SJSA1 (cell line): ENCODE data around the gene NRG2. TPM values are rescaled to one million over a fixed set of nuclear protein-coding genes. Genes with fewer than 3 reads are reported as not detected.

ENCODE experiments used
- DNase-seq, 2 experiments: peaks; one replicate each; pipeline ENCODE4 v3.0.0-alpha.2; 2015 to 2020; ENCODE audit warnings: low spot score in 2 of 2, low read depth in 1 of 2
- H3K27ac ChIP-seq: fragments of 250-450 bp; sonication (Bioruptor Pico); 2 replicates; pipeline ENCODE4 v1.5.1; 2020; ENCODE audit warnings: mild to moderate bottlenecking, moderate library complexity
- H3K27me3 ChIP-seq: fragments of 250-450 bp; sonication (Bioruptor Pico); replicated peaks from 2 replicates; pipeline ENCODE4 v1.5.1; 2020; ENCODE audit warnings: mild to moderate bottlenecking, moderate library complexity
- H3K36me3 ChIP-seq: fragments of 250-450 bp; sonication (Bioruptor Pico); 2 replicates; pipeline ENCODE4 v1.5.1; 2020; ENCODE audit warnings: mild to moderate bottlenecking
- H3K4me1 ChIP-seq: fragments of 250-450 bp; sonication (Bioruptor Pico); replicated peaks from 2 replicates; pipeline ENCODE4 v1.6.1; 2021; ENCODE audit warnings: mild to moderate bottlenecking
- H3K4me3 ChIP-seq: fragments of 250-450 bp; sonication (Bioruptor Pico); 2 replicates; pipeline ENCODE4 v1.5.1; 2020; ENCODE audit warnings: mild to moderate bottlenecking
- H3K9me3 ChIP-seq: fragments of 250-450 bp; sonication (Bioruptor Pico); replicated peaks from 2 replicates; pipeline ENCODE4 v1.5.1; 2020; ENCODE audit warnings: mild to moderate bottlenecking
- total RNA-seq: library from RNA; depleted of rRNA; stranded (reverse); fragments of >200 nt; shearing (Covaris generic); gene quantifications from 2 replicates; pipeline ENCODE4 v1.2.3, GENCODE V29; 2014

NRG2 gene
- total RNA-seq, 1 experiment from 2014 or later, result not detected

- Histone ChIP-seq H3K4me1 (no peaks in the 10 kb centered on the region), H3K9me3 (no peaks in the 10 kb centered on the region), H3K27me3 (peaks cover 16% of the 10 kb centered on the region), H3K36me3 (no peaks in the 10 kb centered on the region), H3K27ac (no peak overlapping the region), H3K4me3 (no peak overlapping the region)
- peak in 1 of 2 experiments; percentile 22 for DNase-seq
These were observed 91.1 kb downstream of the NRG2 start for GRCh38 chr5:139951983-139952382.

DNA sequence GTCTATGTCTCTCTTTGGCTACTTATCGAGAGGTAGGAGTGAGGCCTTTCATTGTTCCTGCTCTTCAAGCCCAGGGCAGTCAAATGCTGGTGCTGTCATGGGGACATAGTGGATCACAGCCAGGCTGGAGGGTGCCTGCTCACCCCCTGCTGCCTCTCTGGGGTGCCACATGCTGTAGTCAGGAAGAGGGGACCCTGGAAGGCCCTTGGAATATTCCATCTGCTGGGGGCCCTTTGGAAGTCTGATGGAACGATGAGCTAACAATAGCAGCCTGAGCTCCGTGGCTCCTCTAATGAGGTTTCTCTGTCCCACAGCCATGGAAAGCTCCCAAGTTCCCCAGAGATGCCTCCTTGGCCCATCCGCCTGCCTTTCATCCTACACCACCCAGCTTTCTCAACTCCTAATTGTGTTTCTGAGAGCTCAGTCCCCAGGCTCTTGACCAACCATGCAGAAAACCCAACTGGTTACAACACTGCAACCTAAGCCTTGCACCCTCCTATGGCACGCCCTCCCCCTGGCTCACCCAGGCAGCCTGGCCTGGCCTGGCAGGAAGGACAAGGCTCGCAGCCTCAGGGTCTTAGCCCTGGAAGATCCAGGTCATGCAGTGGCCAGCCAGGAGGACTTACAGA is 91.7 kb downstream of the NRG2 start:
- Histone ChIP-seq H3K4me1 (no peaks in the 10 kb centered on the region), H3K27me3 (peaks cover 16% of the 10 kb centered on the region), H3K9me3 (no peaks in the 10 kb centered on the region), H3K27ac (no peak overlapping the region), H3K4me3 (no peak overlapping the region), H3K36me3 (no peaks in the 10 kb centered on the region)
- peak in 1 of 2 experiments; percentile 42 for DNase-seq

DNA sequence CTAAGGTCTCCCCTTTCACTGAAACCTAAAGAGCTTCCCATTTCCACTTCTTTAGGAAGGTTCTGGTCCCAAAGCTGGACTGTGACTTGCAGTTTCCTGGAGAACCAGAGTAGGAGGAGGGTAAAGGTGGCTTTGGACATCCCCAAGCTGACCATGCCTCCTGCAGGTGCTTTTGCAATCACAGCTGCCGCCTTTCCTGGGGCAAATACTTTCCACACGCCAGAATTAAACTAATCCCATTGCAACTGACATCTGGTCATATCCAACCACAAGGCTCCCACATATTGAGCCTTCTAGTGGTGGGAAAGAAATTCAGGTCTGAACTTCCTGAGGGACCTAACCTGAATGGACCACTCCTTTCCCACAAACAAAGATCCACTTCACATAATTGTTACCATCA is 92.7 kb downstream of the NRG2 start:
- no peak overlapping the region for H3K4me3 ChIP-seq
- no peak for DNase-seq
- H3K9me3 ChIP-seq, result no peaks in the 10 kb centered on the region
- H3K4me1 ChIP-seq, result no peaks in the 10 kb centered on the region
- no peaks in the 10 kb centered on the region for H3K36me3 ChIP-seq
- peaks cover 22% of the 10 kb centered on the region for H3K27me3 ChIP-seq
- H3K27ac ChIP-seq, result no peak overlapping the region

- H3K9me3 ChIP-seq, result no peaks in the 10 kb centered on the region
- no peak overlapping the region for H3K27ac ChIP-seq
- H3K27me3 ChIP-seq, result peaks cover 24% of the 10 kb centered on the region
- no peaks in the 10 kb centered on the region for H3K4me1 ChIP-seq
- DNase-seq, result peak in 1 of 2 experiments; percentile 29
- H3K4me3 ChIP-seq, result no peak overlapping the region
- H3K36me3 ChIP-seq, result no peaks in the 10 kb centered on the region
These were observed 93.4 kb downstream of the NRG2 start for GRCh38 chr5:139949710-139950109.

DNA sequence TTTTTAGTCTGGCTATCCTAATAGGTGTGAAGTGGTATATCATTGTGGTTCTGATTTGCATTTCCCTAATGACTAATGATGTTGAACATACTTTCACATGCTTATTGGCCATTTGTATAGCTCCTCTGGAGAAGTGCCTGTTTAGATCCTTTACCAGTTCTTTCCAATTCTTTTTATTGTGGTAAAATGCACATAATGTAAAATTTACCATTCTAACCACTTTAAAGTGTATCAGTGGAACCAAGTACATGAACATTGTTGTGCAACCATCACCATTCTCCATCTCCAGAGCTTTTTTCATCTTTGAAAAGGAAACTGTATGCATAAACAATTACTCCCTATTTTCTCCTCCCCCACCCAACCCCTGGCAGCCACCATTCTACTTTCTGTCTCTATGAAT is 95.4 kb downstream of the NRG2 start:
- Histone ChIP-seq H3K4me1 (no peaks in the 10 kb centered on the region), H3K27me3 (peaks cover 21% of the 10 kb centered on the region; the same call in 1 of the 2 replicates), H3K27ac (no peak overlapping the region), H3K36me3 (no peaks in the 10 kb centered on the region), H3K9me3 (peaks cover 1% of the 10 kb centered on the region; the same call in 1 of the 2 replicates), H3K4me3 (no peak overlapping the region)
- no peak for DNase-seq

GRCh38 chr5:139946440-139946839 is 96.7 kb downstream of the NRG2 start:
- Histone ChIP-seq H3K4me1 (no peaks in the 10 kb centered on the region), H3K36me3 (no peaks in the 10 kb centered on the region), H3K27ac (no peak overlapping the region), H3K4me3 (no peak overlapping the region), H3K9me3 (peaks cover 3% of the 10 kb centered on the region; the same call in 1 of the 2 replicates), H3K27me3 (peaks cover 21% of the 10 kb centered on the region; the same call in 1 of the 2 replicates)
- no peak for DNase-seq

DNA sequence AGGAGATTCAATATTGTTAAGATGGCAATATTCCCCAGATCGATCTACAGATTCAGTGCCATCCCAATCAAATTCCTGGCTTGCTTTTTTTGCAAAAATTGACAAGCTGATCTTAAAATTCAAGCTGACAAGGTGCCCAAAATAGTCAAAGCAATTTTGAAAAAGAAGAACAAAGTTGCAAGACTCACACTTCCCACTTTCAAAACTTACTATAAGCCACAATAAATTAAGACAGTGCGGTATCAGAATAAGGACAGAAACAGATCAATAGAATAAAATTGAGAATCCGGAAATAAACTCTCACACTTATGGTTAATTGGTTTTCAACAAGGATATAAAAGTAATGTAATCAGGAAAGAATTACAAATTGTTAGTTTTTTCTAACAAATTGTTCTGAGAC is 97.1 kb downstream of the NRG2 start:
- H3K36me3 ChIP-seq, result no peaks in the 10 kb centered on the region
- no peak overlapping the region for H3K27ac ChIP-seq
- DNase-seq, result no peak
- no peaks in the 10 kb centered on the region for H3K4me1 ChIP-seq
- no peak overlapping the region for H3K4me3 ChIP-seq
- peaks cover 3% of the 10 kb centered on the region; the same call in 1 of the 2 replicates for H3K9me3 ChIP-seq
- peaks cover 21% of the 10 kb centered on the region; the same call in 1 of the 2 replicates for H3K27me3 ChIP-seq

- H3K36me3 ChIP-seq, result no peaks in the 10 kb centered on the region
- no peak overlapping the region for H3K27ac ChIP-seq
- no peak for DNase-seq
- no peaks in the 10 kb centered on the region for H3K4me1 ChIP-seq
- H3K4me3 ChIP-seq, result no peak overlapping the region
- peaks cover 15% of the 10 kb centered on the region; the same call in 1 of the 2 replicates for H3K27me3 ChIP-seq
- H3K9me3 ChIP-seq, result peaks cover 3% of the 10 kb centered on the region; the same call in 1 of the 2 replicates
These were observed 100.9 kb downstream of the NRG2 start for GRCh38 chr5:139942243-139942642.

DNA sequence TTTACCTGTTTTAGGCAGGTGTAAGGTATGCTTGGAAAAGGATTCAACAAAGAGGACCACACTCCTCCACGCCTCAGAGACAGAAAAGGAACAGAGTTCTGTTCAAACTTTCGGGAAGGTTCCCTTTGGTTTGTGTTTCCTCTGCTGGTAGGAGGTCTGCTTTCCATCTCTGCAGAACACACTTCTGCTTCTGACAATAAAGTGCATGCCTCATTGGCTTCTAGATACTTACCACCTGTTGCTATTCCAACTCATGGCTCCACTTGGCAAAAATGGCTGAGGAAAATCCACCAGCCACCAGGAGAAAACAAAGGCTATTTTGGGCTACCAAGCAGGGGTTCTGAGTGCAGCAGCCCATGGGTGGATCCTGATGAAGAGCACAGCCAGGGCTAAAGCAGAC is 112.7 kb downstream of the NRG2 start:
- H3K27ac ChIP-seq, result no peak overlapping the region
- no peaks in the 10 kb centered on the region for H3K36me3 ChIP-seq
- H3K27me3 ChIP-seq, result peaks cover 22% of the 10 kb centered on the region
- no peak overlapping the region for H3K4me3 ChIP-seq
- no peaks in the 10 kb centered on the region for H3K4me1 ChIP-seq
- no peak for DNase-seq
- no peaks in the 10 kb centered on the region for H3K9me3 ChIP-seq

- H3K27me3 ChIP-seq, result peaks cover 37% of the 10 kb centered on the region
- H3K9me3 ChIP-seq, result no peaks in the 10 kb centered on the region
- DNase-seq, result peak in 1 of 2 experiments; percentile 31
These were observed 116.1 kb downstream of the NRG2 start for GRCh38 chr5:139926797-139927503.

GRCh38 chr5:139925650-139926640 is 117.2 kb downstream of the NRG2 start:
- H3K27me3 ChIP-seq, result peaks cover 34% of the 10 kb centered on the region
- no peaks in the 10 kb centered on the region for H3K36me3 ChIP-seq
- H3K27ac ChIP-seq, result no peak overlapping the region
- DNase-seq, result peak in 1 of 2 experiments; percentile 37
- no peaks in the 10 kb centered on the region for H3K9me3 ChIP-seq
- no peaks in the 10 kb centered on the region for H3K4me1 ChIP-seq
- H3K4me3 ChIP-seq, result no peak overlapping the region

More at GRCh38 chr5:139926797-139927503, 116.1 kb downstream of the NRG2 start:
- H3K27ac ChIP-seq, result no peak overlapping the region
- H3K4me3 ChIP-seq, result no peak overlapping the region
- H3K4me1 ChIP-seq, result no peaks in the 10 kb centered on the region
- H3K36me3 ChIP-seq, result no peaks in the 10 kb centered on the region

- Histone ChIP-seq H3K36me3 (no peaks in the 10 kb centered on the region), H3K4me1 (no peaks in the 10 kb centered on the region), H3K27me3 (peaks cover 32% of the 10 kb centered on the region), H3K9me3 (no peaks in the 10 kb centered on the region), H3K4me3 (no peak overlapping the region), H3K27ac (no peak overlapping the region)
- peak in 1 of 2 experiments; percentile 29 for DNase-seq
These were observed 117.9 kb downstream of the NRG2 start for GRCh38 chr5:139925216-139925562.
